HFFc6 (cell line): ENCODE results near the gene CASK. TPM values are rescaled to one million over a fixed set of nuclear protein-coding genes. Genes with fewer than 3 reads are reported as not detected.

Experiments used
- DNase-seq: peaks from one replicate; pipeline ENCODE4 v3.0.0-alpha.2; 2018
- H3K27ac Mint-ChIP-seq: 2 replicates; pipeline ENCODE4 v1.8.0; 2020; ENCODE audit warnings: mild to moderate bottlenecking, mixed read lengths
- H3K27me3 Mint-ChIP-seq: 2 replicates; pipeline ENCODE4 v1.8.0; 2021; ENCODE audit warnings: mild to moderate bottlenecking, moderate library complexity, mixed read lengths; ENCODE audit not compliant: insufficient read depth
- H3K36me3 Mint-ChIP-seq: 2 replicates; pipeline ENCODE4 v1.8.0; 2021; ENCODE audit warnings: low read depth, mixed read lengths
- H3K4me1 Mint-ChIP-seq: 2 replicates; pipeline ENCODE4 v1.8.0; 2020; ENCODE audit warnings: low read depth, mixed read lengths
- H3K4me3 Mint-ChIP-seq: 2 replicates; pipeline ENCODE4 v1.8.0; 2020; ENCODE audit warnings: mild to moderate bottlenecking, moderate library complexity, mixed read lengths
- H3K9me3 Mint-ChIP-seq: 2 replicates; pipeline ENCODE4 v1.8.0; 2020; ENCODE audit warnings: mild to moderate bottlenecking, mixed read lengths
- CTCF ChIP-seq: fragments of 200-600 bp; sonication (generic); IDR thresholded peaks from 2 replicates; pipeline ENCODE4 v1.5.0; 2021; ENCODE audit warnings: antibody characterized with exemption, mild to moderate bottlenecking
- total RNA-seq, 6 experiments: library from RNA; stranded (reverse); fragmentation: NEBNext Ultra II Directional; extraction: Animal tissue kit (Norgen Biotek cat#: 25700); gene quantifications; 2 replicates in 1 of 6; 3 replicates in 5 of 6; pipeline ENCODE4 v1.2.3, GENCODE V29; 2021

CASK gene
- total RNA-seq, 6 experiments from 2014 or later, result 34.7 to 37.1 (median 35.4) TPM

DNA sequence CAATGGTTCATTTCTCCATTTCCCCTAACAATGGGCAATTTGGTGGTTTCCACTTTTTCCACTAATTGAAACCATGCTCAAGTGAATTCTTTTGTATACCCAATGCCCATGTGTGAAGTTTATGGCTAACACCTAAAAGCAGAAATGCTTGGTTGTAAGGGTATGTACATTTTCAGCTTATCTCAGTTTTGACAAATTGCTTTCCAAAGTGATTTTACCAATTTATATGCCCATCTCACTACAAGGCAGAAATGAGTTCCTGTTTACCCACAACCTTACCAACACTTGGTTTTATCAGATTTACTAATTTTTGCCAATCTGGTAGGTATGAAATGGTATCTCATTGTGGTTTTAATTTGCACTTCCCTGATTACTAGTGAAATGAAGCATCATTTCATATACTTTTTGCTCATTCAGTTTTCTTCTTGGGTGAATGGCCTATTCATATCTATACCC is 219.8 kb downstream of the CASK start:
- no peaks in the 10 kb centered on the region for H3K4me1 Mint-ChIP-seq
- no peak for TF ChIP-seq CTCF
- H3K4me3 Mint-ChIP-seq, result no peak overlapping the region
- DNase-seq, result no peak
- no peak overlapping the region for H3K27ac Mint-ChIP-seq
- H3K9me3 Mint-ChIP-seq, result no peaks in the 10 kb centered on the region
- H3K27me3 Mint-ChIP-seq, result no peaks in the 10 kb centered on the region
- no peaks in the 10 kb centered on the region for H3K36me3 Mint-ChIP-seq

DNA sequence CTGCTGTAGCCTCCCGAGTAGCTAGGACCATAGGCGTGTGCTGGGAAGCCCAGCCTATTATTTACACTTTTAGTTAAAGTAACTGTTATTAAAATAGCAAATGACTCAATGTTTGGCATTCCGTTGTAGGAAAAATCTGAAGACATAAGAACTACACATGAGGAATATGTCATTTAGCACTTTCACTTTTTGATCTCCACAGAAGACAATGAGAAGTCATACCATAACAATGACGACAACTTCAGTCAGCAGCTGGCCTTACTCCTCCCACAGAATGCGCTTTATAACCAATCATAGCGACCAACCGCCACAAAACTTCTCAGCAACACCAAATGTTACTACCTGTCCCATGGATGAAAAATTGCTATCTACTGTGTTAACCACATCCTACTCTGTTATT is 227.9 kb downstream of the CASK start:
- no peaks in the 10 kb centered on the region for H3K9me3 Mint-ChIP-seq
- no peaks in the 10 kb centered on the region for H3K36me3 Mint-ChIP-seq
- peaks cover 5% of the 10 kb centered on the region; the same call in 1 of the 2 replicates for H3K4me1 Mint-ChIP-seq
- H3K27me3 Mint-ChIP-seq, result no peaks in the 10 kb centered on the region
- no peak overlapping the region for H3K27ac Mint-ChIP-seq
- H3K4me3 Mint-ChIP-seq, result no peak overlapping the region
- no peak for DNase-seq
- no peak for TF ChIP-seq CTCF

GRCh38 chrX:41693024-41693423 is 230.3 kb downstream of the CASK start:
- peaks cover 5% of the 10 kb centered on the region; the same call in 1 of the 2 replicates for H3K4me1 Mint-ChIP-seq
- H3K27me3 Mint-ChIP-seq, result no peaks in the 10 kb centered on the region
- TF ChIP-seq CTCF, result no peak
- no peak for DNase-seq
- no peak overlapping the region for H3K27ac Mint-ChIP-seq
- H3K36me3 Mint-ChIP-seq, result no peaks in the 10 kb centered on the region
- no peaks in the 10 kb centered on the region for H3K9me3 Mint-ChIP-seq
- no peak overlapping the region for H3K4me3 Mint-ChIP-seq

GRCh38 chrX:41692162-41692749 is 231.1 kb downstream of the CASK start:
- DNase-seq, result no peak
- Mint-ChIP-seq H3K4me3 (no peak overlapping the region), H3K4me1 (peaks cover 5% of the 10 kb centered on the region; the same call in 1 of the 2 replicates), H3K27ac (no peak overlapping the region), H3K27me3 (no peaks in the 10 kb centered on the region), H3K9me3 (no peaks in the 10 kb centered on the region), H3K36me3 (no peaks in the 10 kb centered on the region)
- TF ChIP-seq CTCF, result no peak

DNA sequence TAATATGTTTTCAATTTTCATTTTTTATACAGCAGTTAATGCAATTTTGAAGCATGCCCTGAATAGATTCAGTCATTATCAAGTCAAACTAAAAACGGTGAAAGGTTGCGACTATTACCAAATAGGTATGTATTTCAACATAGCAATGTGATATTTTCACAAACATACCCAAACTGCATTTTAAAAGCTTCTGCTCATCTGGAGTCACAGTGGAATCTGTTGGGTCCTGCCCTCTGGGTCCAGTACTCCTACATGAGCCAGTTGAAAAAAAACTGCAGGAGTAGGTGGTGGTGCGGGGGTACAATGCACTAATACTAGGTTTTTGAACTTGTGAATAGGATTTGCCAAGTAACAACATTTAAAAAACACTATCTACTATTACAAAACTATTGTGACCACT is 233.6 kb downstream of the CASK start:
- H3K27ac Mint-ChIP-seq, result no peak overlapping the region
- peaks cover 5% of the 10 kb centered on the region; the same call in 1 of the 2 replicates for H3K4me1 Mint-ChIP-seq
- H3K9me3 Mint-ChIP-seq, result no peaks in the 10 kb centered on the region
- no peak overlapping the region for H3K4me3 Mint-ChIP-seq
- H3K27me3 Mint-ChIP-seq, result no peaks in the 10 kb centered on the region
- H3K36me3 Mint-ChIP-seq, result no peaks in the 10 kb centered on the region
- no peak for DNase-seq
- no peak for TF ChIP-seq CTCF
